Sigmoid colon (tissue), 4 donors: ENCODE measurements around the gene SEC11A.

Experiments used
- CTCF ChIP-seq, 4 experiments: fragments of 450-650 bp in 3 of 4; fragments of 200-600 bp in 1 of 4; IDR thresholded peaks; one replicate each; pipeline ENCODE4 v1.5.1; 2016 to 2019; ENCODE audit warnings: antibody characterized with exemption in 4 of 4, mild to moderate bottlenecking in 3 of 4, moderate library complexity in 2 of 4
- POLR2AphosphoS5 ChIP-seq, 4 donors: sonication (generic); formaldehyde crosslinking; IDR thresholded peaks; one replicate each; pipeline ENCODE4 v1.6.1; 2017; ENCODE audit warnings: antibody characterized with exemption in 4 of 4

GRCh38 chr15:84669726-84670125 is 46.2 kb downstream of the SEC11A start:
- TF ChIP-seq CTCF (IDR thresholded peaks at IDR 0.05): no peak
- TF ChIP-seq POLR2AphosphoS5 (IDR thresholded peaks at IDR 0.05): no peak
